K562 (cell line): Measurements from ENCODE around the gene GLYATL3. TPM values are rescaled to one million over a fixed set of nuclear protein-coding genes. Genes with fewer than 3 reads are reported as not detected.

Experiments
- CBFA2T3 ChIP-seq: fragments of 450-650 bp; IDR thresholded peaks from 2 replicates; pipeline ENCODE4 v1.6.1; 2017
- FOSL1 ChIP-seq: fragments of 200-800 bp; sonication (Bioruptor generic); conservative IDR thresholded peaks from 2 replicates; pipeline ENCODE4 v1.6.1; 2016; ENCODE audit warnings: missing genetic modification characterization, missing compliant biosample characterization
- FOXJ3 ChIP-seq: sonication (generic); formaldehyde crosslinking; IDR thresholded peaks from 2 replicates; pipeline ENCODE4 v1.4.0; 2020; ENCODE audit warnings: mild to moderate bottlenecking, missing genetic modification reagents
- HMGN3 ChIP-seq: IDR thresholded peaks from 2 replicates; pipeline ENCODE4 v1.6.1; 2011; ENCODE audit warnings: borderline replicate concordance, low read depth, mild to moderate bottlenecking, mixed read lengths, low read length; ENCODE audit not compliant: insufficient read length; ENCODE audit errors: extremely low read depth
- HNRNPK ChIP-seq: fragments of 200-400 bp; formaldehyde crosslinking; IDR thresholded peaks from one replicate; pipeline ENCODE4 v1.6.1; 2018; ENCODE audit warnings: mild to moderate bottlenecking, low read depth, low read length; ENCODE audit not compliant: poor library complexity, severe bottlenecking
- ILK ChIP-seq: fragments of 450-650 bp; IDR thresholded peaks from 2 replicates; pipeline ENCODE4 v1.6.1; 2016; ENCODE audit warnings: missing genetic modification characterization, low read depth, mild to moderate bottlenecking, missing compliant biosample characterization, moderate library complexity, borderline replicate concordance
- KAT7 ChIP-seq: sonication (generic); formaldehyde crosslinking; IDR thresholded peaks from 2 replicates; pipeline ENCODE4 v1.8.0; 2022; ENCODE audit warnings: missing genetic modification reagents, mild to moderate bottlenecking, borderline replicate concordance
- NONO ChIP-seq, 2 experiments: fragments of 200-400 bp in 1 of 2; fragments of 450-650 bp in 1 of 2; formaldehyde crosslinking in 1 of 2; IDR thresholded peaks; 2 replicates each; pipeline ENCODE4 v1.6.1; 2017; ENCODE audit warnings: low read depth in 2 of 2, mild to moderate bottlenecking in 2 of 2, moderate library complexity in 2 of 2, low read length in 1 of 2
- THRAP3 ChIP-seq: fragments of 450-650 bp; IDR thresholded peaks from 2 replicates; pipeline ENCODE4 v1.6.1; 2016; ENCODE audit warnings: mild to moderate bottlenecking, inconsistent platforms, borderline replicate concordance
- TSC22D4 ChIP-seq: fragments of 450-650 bp; IDR thresholded peaks from 2 replicates; pipeline ENCODE4 v1.6.1; 2016; ENCODE audit warnings: missing genetic modification characterization, missing biosample characterization, control low read depth
- ZNF12 ChIP-seq: sonication (generic); formaldehyde crosslinking; IDR thresholded peaks from 2 replicates; pipeline ENCODE4 v1.4.0; 2020; ENCODE audit warnings: mild to moderate bottlenecking, missing genetic modification reagents
- ZNF77 ChIP-seq: fragments of 250-450 bp; sonication (Bioruptor Pico); IDR thresholded peaks from 2 replicates; pipeline ENCODE4 v1.5.0; 2020
- polyA plus RNA-seq, 8 experiments: library from polyadenylated mRNA; depleted of rRNA in 4 of 8; stranded (reverse) in 5 of 8; unstranded in 3 of 8; fragments of >200 nt; fragmentation: Nextera tagmentation in 2 of 8; fragmentation: Illumina TruSeq in 1 of 8; extraction: Ambion mirVana in 2 of 8; extraction: Trizol in 1 of 8; gene quantifications; 2 replicates each; pipeline versions ENCODE4 v1.2.1 to v1.2.3, GENCODE V29; 2011 to 2014; ENCODE audit warnings: inconsistent platforms in 1 of 8, missing spikeins in 1 of 8
- total RNA-seq, 7 experiments: library from RNA; depleted of rRNA in 6 of 7; stranded (reverse); fragments of >200 nt in 6 of 7; fragmentation: Illumina TruSeq in 2 of 7; extraction: Trizol in 2 of 7; gene quantifications; 2 replicates each; pipeline versions ENCODE4 v1.2.1 to v1.2.3, GENCODE V29; 2011 to 2021; ENCODE audit warnings: low replicate concordance in 1 of 7
- TF ChIP-seq, protein P1 (sequence below): sonication (generic); formaldehyde crosslinking; IDR thresholded peaks from 2 replicates; pipeline ENCODE4 v1.8.0; 2023; ENCODE audit warnings: mild to moderate bottlenecking, missing genetic modification reagents
- TF ChIP-seq, protein P2 (sequence below): fragments of 200-400 bp; formaldehyde crosslinking; IDR thresholded peaks from 2 replicates; pipeline ENCODE4 v1.6.1; 2017; ENCODE audit warnings: mild to moderate bottlenecking, low read depth, low read length, moderate library complexity
- TF ChIP-seq, protein P3 (sequence below): fragments of 200-800 bp; sonication (Bioruptor generic); IDR thresholded peaks from 2 replicates; pipeline ENCODE4 v1.6.1; 2017; ENCODE audit warnings: missing genetic modification characterization, missing compliant biosample characterization
- TF ChIP-seq, protein P4 (sequence below): sonication (generic); formaldehyde crosslinking; IDR thresholded peaks from 2 replicates; pipeline ENCODE4 v1.8.0; 2023; ENCODE audit warnings: mild to moderate bottlenecking, missing genetic modification reagents

Gene GLYATL3
- total and polyA plus RNA-seq, 9 of the 15 experiments (the other 6 are each of a cell fraction or from before 2014, with no cell fraction given): not detected

DNA sequence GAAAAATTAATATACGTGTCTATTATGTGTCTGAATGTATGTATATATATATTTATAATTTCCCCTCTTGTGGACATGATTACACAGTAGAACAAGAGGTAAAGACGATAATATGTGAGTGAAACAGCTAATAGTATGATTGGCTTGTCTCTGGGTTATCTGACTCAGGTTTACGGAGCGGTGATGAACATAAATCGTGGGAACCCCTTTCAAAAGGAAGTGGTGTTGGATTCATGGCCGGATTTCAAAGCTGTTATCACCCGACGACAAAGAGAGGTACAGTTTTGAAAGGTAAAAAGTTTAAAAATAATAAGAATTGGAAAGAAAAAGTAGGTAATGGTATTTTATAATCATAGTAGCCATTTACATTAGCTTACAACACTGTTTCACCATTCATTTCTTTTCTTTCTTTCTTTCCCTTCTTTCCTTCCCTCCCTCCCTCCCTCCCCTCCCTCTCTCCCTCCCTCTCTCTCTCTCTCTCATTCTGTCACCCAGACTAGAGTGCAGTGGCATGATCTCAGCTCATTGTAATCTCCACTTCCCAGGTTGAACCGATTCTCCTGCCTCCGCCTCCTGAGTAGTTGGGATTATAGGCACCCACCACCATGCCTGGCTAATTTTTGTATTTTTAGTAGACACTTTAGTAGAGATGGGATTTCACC, 15.9 kb downstream of the GLYATL3 start (continued):
- TF ChIP-seq NONO (IDR thresholded peaks at IDR 0.05; ENCODE audit: low read depth in 2 of 2, low read length in 1 of 2) (no peak), ZNF12 (no peak), HMGN3 (no peak), TSC22D4 (tag) (no peak), ZNF77 (CRISPR knock-in tag) (no peak), THRAP3 (no peak), HNRNPK (peak; percentile 92), FOXJ3 (no peak), KAT7 (CRISPR knock-in tag) (no peak), ILK (tag) (no peak), FOSL1 (tag) (no peak), CBFA2T3 (peak; percentile 31; the same call in 1 of the 2 replicates)
- TF ChIP-seq, protein P1, sequence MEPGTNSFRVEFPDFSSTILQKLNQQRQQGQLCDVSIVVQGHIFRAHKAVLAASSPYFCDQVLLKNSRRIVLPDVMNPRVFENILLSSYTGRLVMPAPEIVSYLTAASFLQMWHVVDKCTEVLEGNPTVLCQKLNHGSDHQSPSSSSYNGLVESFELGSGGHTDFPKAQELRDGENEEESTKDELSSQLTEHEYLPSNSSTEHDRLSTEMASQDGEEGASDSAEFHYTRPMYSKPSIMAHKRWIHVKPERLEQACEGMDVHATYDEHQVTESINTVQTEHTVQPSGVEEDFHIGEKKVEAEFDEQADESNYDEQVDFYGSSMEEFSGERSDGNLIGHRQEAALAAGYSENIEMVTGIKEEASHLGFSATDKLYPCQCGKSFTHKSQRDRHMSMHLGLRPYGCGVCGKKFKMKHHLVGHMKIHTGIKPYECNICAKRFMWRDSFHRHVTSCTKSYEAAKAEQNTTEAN: no peak
- TF ChIP-seq, protein P2, sequence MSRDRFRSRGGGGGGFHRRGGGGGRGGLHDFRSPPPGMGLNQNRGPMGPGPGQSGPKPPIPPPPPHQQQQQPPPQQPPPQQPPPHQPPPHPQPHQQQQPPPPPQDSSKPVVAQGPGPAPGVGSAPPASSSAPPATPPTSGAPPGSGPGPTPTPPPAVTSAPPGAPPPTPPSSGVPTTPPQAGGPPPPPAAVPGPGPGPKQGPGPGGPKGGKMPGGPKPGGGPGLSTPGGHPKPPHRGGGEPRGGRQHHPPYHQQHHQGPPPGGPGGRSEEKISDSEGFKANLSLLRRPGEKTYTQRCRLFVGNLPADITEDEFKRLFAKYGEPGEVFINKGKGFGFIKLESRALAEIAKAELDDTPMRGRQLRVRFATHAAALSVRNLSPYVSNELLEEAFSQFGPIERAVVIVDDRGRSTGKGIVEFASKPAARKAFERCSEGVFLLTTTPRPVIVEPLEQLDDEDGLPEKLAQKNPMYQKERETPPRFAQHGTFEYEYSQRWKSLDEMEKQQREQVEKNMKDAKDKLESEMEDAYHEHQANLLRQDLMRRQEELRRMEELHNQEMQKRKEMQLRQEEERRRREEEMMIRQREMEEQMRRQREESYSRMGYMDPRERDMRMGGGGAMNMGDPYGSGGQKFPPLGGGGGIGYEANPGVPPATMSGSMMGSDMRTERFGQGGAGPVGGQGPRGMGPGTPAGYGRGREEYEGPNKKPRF: no peak
- TF ChIP-seq, protein P3, sequence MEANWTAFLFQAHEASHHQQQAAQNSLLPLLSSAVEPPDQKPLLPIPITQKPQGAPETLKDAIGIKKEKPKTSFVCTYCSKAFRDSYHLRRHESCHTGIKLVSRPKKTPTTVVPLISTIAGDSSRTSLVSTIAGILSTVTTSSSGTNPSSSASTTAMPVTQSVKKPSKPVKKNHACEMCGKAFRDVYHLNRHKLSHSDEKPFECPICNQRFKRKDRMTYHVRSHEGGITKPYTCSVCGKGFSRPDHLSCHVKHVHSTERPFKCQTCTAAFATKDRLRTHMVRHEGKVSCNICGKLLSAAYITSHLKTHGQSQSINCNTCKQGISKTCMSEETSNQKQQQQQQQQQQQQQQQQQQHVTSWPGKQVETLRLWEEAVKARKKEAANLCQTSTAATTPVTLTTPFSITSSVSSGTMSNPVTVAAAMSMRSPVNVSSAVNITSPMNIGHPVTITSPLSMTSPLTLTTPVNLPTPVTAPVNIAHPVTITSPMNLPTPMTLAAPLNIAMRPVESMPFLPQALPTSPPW: 0 out of 2 replicates have a peak, but pooled peaks have one; percentile 34
- TF ChIP-seq, protein P4, sequence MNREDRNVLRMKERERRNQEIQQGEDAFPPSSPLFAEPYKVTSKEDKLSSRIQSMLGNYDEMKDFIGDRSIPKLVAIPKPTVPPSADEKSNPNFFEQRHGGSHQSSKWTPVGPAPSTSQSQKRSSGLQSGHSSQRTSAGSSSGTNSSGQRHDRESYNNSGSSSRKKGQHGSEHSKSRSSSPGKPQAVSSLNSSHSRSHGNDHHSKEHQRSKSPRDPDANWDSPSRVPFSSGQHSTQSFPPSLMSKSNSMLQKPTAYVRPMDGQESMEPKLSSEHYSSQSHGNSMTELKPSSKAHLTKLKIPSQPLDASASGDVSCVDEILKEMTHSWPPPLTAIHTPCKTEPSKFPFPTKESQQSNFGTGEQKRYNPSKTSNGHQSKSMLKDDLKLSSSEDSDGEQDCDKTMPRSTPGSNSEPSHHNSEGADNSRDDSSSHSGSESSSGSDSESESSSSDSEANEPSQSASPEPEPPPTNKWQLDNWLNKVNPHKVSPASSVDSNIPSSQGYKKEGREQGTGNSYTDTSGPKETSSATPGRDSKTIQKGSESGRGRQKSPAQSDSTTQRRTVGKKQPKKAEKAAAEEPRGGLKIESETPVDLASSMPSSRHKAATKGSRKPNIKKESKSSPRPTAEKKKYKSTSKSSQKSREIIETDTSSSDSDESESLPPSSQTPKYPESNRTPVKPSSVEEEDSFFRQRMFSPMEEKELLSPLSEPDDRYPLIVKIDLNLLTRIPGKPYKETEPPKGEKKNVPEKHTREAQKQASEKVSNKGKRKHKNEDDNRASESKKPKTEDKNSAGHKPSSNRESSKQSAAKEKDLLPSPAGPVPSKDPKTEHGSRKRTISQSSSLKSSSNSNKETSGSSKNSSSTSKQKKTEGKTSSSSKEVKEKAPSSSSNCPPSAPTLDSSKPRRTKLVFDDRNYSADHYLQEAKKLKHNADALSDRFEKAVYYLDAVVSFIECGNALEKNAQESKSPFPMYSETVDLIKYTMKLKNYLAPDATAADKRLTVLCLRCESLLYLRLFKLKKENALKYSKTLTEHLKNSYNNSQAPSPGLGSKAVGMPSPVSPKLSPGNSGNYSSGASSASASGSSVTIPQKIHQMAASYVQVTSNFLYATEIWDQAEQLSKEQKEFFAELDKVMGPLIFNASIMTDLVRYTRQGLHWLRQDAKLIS (CRISPR knock-in tag): no peak
- TF ChIP-seq, all 486 proteins: peak for 5
